DOHH2 (cell line): ENCODE results near the gene TBX21.

Source experiments
- H3F3A ChIP-seq: fragments of 200-600 bp; sonication (generic), shearing (Covaris generic); 2 replicates; pipeline ENCODE4 v1.6.0; 2016; ENCODE audit warnings: antibody characterized with exemption, mild to moderate bottlenecking; ENCODE audit not compliant: control insufficient read depth, insufficient read depth
- H3K27ac ChIP-seq: fragments of 200-600 bp; sonication (generic); 2 replicates; pipeline ENCODE4 v1.5.1; 2014; ENCODE audit warnings: low read depth, mild to moderate bottlenecking, low read length, moderate library complexity
- H3K27me3 ChIP-seq: fragments of 200-600 bp; sonication (generic); 2 replicates; pipeline ENCODE4 v1.6.1; 2014; ENCODE audit warnings: mild to moderate bottlenecking, low read length, mixed read lengths; ENCODE audit not compliant: control insufficient read depth
- H3K36me3 ChIP-seq: fragments of 200-600 bp; sonication (generic); 2 replicates; pipeline ENCODE4 v1.6.1; 2014; ENCODE audit warnings: mild to moderate bottlenecking, low read length, moderate library complexity, mixed read lengths; ENCODE audit not compliant: control insufficient read depth
- H3K4me1 ChIP-seq: fragments of 200-600 bp; sonication (generic); 2 replicates; pipeline ENCODE4 v1.6.1; 2014; ENCODE audit warnings: mild to moderate bottlenecking, low read length, mixed read lengths; ENCODE audit not compliant: control insufficient read depth
- H3K4me2 ChIP-seq: fragments of 200-600 bp; sonication (generic); 2 replicates; pipeline ENCODE4 v1.6.0; 2014; ENCODE audit warnings: mild to moderate bottlenecking, low read length, moderate library complexity
- H3K4me3 ChIP-seq: fragments of 200-600 bp; sonication (generic); 2 replicates; pipeline ENCODE4 v1.5.1; 2014; ENCODE audit warnings: mild to moderate bottlenecking, low read length, mixed read lengths
- H3K79me2 ChIP-seq: fragments of 200-600 bp; sonication (generic); 2 replicates; pipeline ENCODE4 v1.6.1; 2014; ENCODE audit warnings: mild to moderate bottlenecking, low read length, mixed read lengths; ENCODE audit not compliant: control insufficient read depth
- H3K9me2 ChIP-seq: fragments of 200-600 bp; sonication (generic); replicated peaks from 2 replicates; pipeline ENCODE4 v1.6.1; 2014; ENCODE audit warnings: mild to moderate bottlenecking, low read length, mixed read lengths; ENCODE audit not compliant: control insufficient read depth
- H3K9me3 ChIP-seq: fragments of 200-600 bp; sonication (generic); 2 replicates; pipeline ENCODE4 v1.6.1; 2014; ENCODE audit warnings: antibody characterized with exemption, low read length, mixed read lengths; ENCODE audit not compliant: control insufficient read depth, insufficient read depth
- H4K20me1 ChIP-seq: fragments of 200-600 bp; sonication (generic); 2 replicates; pipeline ENCODE4 v1.6.0; 2014; ENCODE audit warnings: low read depth, mild to moderate bottlenecking, antibody characterized with exemption, low read length, moderate library complexity; ENCODE audit not compliant: control insufficient read depth, insufficient read depth
- EZH2phosphoT487 ChIP-seq: fragments of 200-600 bp; sonication (generic); IDR thresholded peaks from 2 replicates; pipeline ENCODE4 v1.6.1; 2017; ENCODE audit warnings: borderline replicate concordance, mild to moderate bottlenecking, antibody characterized with exemption, low read length, moderate library complexity, mixed read lengths
- TF ChIP-seq, protein P1 (sequence below): fragments of 200-600 bp; sonication (generic); IDR thresholded peaks from one replicate; pipeline ENCODE4 v1.5.1; 2014; ENCODE audit warnings: antibody characterized with exemption, mild to moderate bottlenecking, low read depth, low read length; ENCODE audit not compliant: poor library complexity, severe bottlenecking

The TBX21 gene, protein sequence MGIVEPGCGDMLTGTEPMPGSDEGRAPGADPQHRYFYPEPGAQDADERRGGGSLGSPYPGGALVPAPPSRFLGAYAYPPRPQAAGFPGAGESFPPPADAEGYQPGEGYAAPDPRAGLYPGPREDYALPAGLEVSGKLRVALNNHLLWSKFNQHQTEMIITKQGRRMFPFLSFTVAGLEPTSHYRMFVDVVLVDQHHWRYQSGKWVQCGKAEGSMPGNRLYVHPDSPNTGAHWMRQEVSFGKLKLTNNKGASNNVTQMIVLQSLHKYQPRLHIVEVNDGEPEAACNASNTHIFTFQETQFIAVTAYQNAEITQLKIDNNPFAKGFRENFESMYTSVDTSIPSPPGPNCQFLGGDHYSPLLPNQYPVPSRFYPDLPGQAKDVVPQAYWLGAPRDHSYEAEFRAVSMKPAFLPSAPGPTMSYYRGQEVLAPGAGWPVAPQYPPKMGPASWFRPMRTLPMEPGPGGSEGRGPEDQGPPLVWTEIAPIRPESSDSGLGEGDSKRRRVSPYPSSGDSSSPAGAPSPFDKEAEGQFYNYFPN

DNA sequence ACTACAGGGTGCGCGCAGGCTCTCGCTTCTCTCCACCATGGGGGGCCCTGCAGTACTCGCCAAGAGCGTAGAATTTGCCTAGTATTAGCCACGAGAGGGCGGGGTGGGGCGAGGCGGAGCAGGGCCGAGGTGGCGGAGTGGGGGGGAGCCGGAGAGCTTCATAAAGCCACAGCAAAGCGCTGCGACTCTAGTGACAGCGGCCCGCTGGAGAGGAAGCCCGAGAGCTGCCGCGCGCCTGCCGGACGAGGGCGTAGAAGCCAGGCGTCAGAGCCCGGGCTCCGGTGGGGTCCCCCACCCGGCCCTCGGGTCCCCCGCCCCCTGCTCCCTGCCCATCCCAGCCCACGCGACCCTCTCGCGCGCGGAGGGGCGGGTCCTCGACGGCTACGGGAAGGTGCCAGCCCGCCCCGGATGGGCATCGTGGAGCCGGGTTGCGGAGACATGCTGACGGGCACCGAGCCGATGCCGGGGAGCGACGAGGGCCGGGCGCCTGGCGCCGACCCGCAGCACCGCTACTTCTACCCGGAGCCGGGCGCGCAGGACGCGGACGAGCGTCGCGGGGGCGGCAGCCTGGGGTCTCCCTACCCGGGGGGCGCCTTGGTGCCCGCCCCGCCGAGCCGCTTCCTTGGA lies at the start of gene TBX21:
Gene TBX21, plus strand, starts transcription at position 190 of the 627 bp plus-strand sequence. Its CDS starts 219 bp downstream, at position 409.
- H3F3A ChIP-seq = no peaks in the 10 kb centered on the region
- H3K4me2 ChIP-seq = peak within 1 kb of the TSS; percentile 59
- H3K4me3 ChIP-seq = peak within 1 kb of the TSS; percentile 43
- no peaks in the 10 kb centered on the region for H3K9me2 ChIP-seq
- no peak within 1 kb of the TSS for H3K27ac ChIP-seq
- H3K9me3 ChIP-seq = no peaks in the 10 kb centered on the region
- peaks cover 9% of the 10 kb centered on the region; the same call in 1 of the 2 replicates for H3K4me1 ChIP-seq
- peak; percentile 88; the same call in 1 of the 2 replicates for TF ChIP-seq EZH2phosphoT487
- TF ChIP-seq, protein P1, sequence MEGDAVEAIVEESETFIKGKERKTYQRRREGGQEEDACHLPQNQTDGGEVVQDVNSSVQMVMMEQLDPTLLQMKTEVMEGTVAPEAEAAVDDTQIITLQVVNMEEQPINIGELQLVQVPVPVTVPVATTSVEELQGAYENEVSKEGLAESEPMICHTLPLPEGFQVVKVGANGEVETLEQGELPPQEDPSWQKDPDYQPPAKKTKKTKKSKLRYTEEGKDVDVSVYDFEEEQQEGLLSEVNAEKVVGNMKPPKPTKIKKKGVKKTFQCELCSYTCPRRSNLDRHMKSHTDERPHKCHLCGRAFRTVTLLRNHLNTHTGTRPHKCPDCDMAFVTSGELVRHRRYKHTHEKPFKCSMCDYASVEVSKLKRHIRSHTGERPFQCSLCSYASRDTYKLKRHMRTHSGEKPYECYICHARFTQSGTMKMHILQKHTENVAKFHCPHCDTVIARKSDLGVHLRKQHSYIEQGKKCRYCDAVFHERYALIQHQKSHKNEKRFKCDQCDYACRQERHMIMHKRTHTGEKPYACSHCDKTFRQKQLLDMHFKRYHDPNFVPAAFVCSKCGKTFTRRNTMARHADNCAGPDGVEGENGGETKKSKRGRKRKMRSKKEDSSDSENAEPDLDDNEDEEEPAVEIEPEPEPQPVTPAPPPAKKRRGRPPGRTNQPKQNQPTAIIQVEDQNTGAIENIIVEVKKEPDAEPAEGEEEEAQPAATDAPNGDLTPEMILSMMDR = peak; percentile 39
- no peaks in the 10 kb centered on the region for H3K79me2 ChIP-seq
- peaks cover 40% of the 10 kb centered on the region for H3K27me3 ChIP-seq
- H3K36me3 ChIP-seq = no peaks in the 10 kb centered on the region
- H4K20me1 ChIP-seq = no peaks in the 10 kb centered on the region

DNA sequence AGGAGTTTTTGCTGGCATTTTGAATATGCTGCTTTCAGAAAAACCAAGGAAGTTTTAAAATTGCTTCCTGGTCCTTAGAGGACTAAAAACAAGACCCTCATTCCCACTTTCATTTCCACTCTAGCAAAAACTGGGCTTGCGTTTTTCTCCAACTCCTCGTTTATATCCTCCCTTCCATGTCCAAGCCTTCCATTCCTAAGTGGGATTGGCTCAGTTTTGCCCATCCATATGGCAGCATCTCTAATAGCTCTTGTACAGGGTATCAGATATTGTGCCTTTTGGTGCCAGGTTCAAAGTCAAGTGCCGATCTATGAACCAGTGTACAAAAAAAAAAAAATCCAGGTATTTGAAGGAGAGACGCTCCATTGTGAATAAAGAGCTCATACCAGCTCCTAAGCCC lies 49.0 kb upstream of the TBX21 start:
- Histone ChIP-seq H3K36me3 (peaks cover 70% of the 10 kb centered on the region), H3K79me2 (no peaks in the 10 kb centered on the region), H3K9me2 (no peaks in the 10 kb centered on the region), H3K4me3 (no peak overlapping the region), H4K20me1 (peaks cover 6% of the 10 kb centered on the region; the same call in 1 of the 2 replicates), H3K4me2 (no peak overlapping the region), H3F3A (peaks cover 67% of the 10 kb centered on the region), H3K9me3 (no peaks in the 10 kb centered on the region), H3K27ac (no peak overlapping the region), H3K4me1 (no peaks in the 10 kb centered on the region), H3K27me3 (no peaks in the 10 kb centered on the region)
- TF ChIP-seq EZH2phosphoT487 = no peak
- TF ChIP-seq, protein P1 = no peak

DNA sequence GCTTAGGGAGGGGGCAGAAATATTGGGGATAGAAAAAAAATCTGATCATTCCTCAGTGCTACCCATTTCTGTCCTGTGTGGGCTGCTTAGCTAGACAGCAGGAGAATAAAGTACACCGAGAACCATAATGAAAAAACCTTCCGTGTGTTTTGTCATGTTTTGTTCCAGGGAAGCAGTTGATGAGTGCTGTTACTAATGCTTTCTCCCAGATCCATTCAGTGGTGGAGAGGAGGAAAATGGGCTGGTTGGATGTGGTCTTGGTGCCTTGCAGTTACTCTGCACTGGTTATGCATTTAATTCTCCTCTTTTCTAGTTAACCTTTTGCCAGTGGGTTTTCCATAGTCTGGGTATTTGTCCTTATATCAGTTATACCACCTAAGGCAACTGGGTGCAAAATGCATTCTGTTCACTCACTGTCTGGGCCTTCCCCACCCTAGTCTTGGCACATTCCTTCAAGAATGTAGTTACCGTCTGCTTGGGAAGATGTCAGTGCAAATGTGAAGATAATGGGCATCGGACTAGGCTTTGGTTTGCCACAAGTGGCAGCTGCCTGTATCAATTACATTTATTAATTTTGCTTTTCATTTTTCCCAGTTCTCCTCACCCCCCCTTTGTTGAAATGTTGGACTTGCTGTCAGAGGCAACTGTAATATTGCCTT lies 48.4 kb upstream of the TBX21 start:
- peaks cover 64% of the 10 kb centered on the region for H3K36me3 ChIP-seq
- no peaks in the 10 kb centered on the region for H3K9me3 ChIP-seq
- no peaks in the 10 kb centered on the region for H3K9me2 ChIP-seq
- H4K20me1 ChIP-seq = peaks cover 6% of the 10 kb centered on the region; the same call in 1 of the 2 replicates
- H3K27ac ChIP-seq = no peak overlapping the region
- TF ChIP-seq EZH2phosphoT487 = no peak
- TF ChIP-seq, protein P1 = no peak
- H3K27me3 ChIP-seq = no peaks in the 10 kb centered on the region
- no peaks in the 10 kb centered on the region for H3K4me1 ChIP-seq
- no peak overlapping the region for H3K4me3 ChIP-seq
- no peaks in the 10 kb centered on the region for H3K79me2 ChIP-seq
- no peak overlapping the region for H3K4me2 ChIP-seq
- peaks cover 63% of the 10 kb centered on the region for H3F3A ChIP-seq
